Skeletal muscle cell (primary cell): ENCODE results near the gene RABL2B.

Experiments used
- DNase-seq: peaks from one replicate; pipeline ENCODE4 v3.0.0-alpha.2; 2010; ENCODE audit warnings: low read depth
- H3K4me3 ChIP-seq: 2 replicates; pipeline ENCODE4 v1.5.1; 2011; ENCODE audit warnings: low read depth, mild to moderate bottlenecking, control low read depth, low read length, moderate library complexity

RABL2B gene

GRCh38 chr22:50726643-50727340, 56.6 kb downstream of the RABL2B start:
- DNase-seq: no peak
- H3K4me3 ChIP-seq: no peak overlapping the region

GRCh38 chr22:50725597-50725996, 57.8 kb downstream of the RABL2B start:
- no peak for DNase-seq
- H3K4me3 ChIP-seq: no peak overlapping the region

- H3K4me3 ChIP-seq: no peak overlapping the region
- no peak for DNase-seq
Measured at GRCh38 chr22:50724616-50725015, 58.8 kb downstream of the RABL2B start.

GRCh38 chr22:50723991-50724390, 59.4 kb downstream of the RABL2B start:
- no peak overlapping the region for H3K4me3 ChIP-seq

GRCh38 chr22:50722716-50723428, 60.6 kb downstream of the RABL2B start:
- no peak for DNase-seq
- H3K4me3 ChIP-seq: no peak overlapping the region

More at GRCh38 chr22:50723991-50724390, 59.4 kb downstream of the RABL2B start:
- no peak for DNase-seq

GRCh38 chr22:50722048-50722701, 61.3 kb downstream of the RABL2B start:
- no peak for DNase-seq
- no peak overlapping the region for H3K4me3 ChIP-seq

GRCh38 chr22:50721257-50721844, 62.1 kb downstream of the RABL2B start:
- no peak overlapping the region for H3K4me3 ChIP-seq
- DNase-seq: no peak

- H3K4me3 ChIP-seq: no peak overlapping the region
- DNase-seq: no peak
Measured at GRCh38 chr22:50720301-50721256, 62.9 kb downstream of the RABL2B start.

GRCh38 chr22:50719814-50720300, 63.6 kb downstream of the RABL2B start:
- no peak for DNase-seq
- H3K4me3 ChIP-seq: no peak overlapping the region

GRCh38 chr22:50718352-50718709, 65.1 kb downstream of the RABL2B start:
- H3K4me3 ChIP-seq: no peak overlapping the region
- no peak for DNase-seq

GRCh38 chr22:50717709-50718351, 65.6 kb downstream of the RABL2B start:
- DNase-seq: no peak
- no peak overlapping the region for H3K4me3 ChIP-seq
